IPS-18c (cell line): ENCODE results near the gene ELMO1.

ENCODE experiments used
- H3K4me3 ChIP-seq: 2 replicates; pipeline ENCODE4 v1.7.0; 2013; ENCODE audit warnings: low read depth, mild to moderate bottlenecking, low read length, moderate library complexity; ENCODE audit not compliant: insufficient read depth
- H3K9me3 ChIP-seq: one replicate; pipeline ENCODE4 v1.6.1; 2013; ENCODE audit warnings: mild to moderate bottlenecking, low read length, moderate library complexity; ENCODE audit not compliant: control insufficient read depth, insufficient read depth

Gene ELMO1

DNA sequence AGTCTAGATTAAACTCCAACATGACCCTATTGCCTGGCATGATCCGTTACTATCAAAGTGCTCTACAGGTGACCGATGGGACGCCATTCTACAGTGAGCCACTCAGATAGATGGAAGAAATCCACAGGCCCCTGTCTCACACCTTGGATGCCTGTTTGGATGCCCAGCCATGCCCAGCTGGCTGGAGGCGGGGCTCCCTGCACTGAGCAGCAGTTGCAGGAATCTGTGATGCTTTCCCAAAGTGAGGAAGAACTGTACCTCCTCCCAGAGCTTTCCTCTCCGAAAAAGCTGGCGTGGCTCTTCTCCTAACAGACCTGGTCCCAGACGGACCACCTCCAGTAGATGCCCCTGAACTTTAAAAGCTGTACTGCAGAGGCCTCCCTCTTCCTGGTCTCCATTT is 253.3 kb downstream of the ELMO1 start:
- Histone ChIP-seq H3K4me3 (no peak overlapping the region), H3K9me3 (no peaks in the 10 kb centered on the region)

DNA sequence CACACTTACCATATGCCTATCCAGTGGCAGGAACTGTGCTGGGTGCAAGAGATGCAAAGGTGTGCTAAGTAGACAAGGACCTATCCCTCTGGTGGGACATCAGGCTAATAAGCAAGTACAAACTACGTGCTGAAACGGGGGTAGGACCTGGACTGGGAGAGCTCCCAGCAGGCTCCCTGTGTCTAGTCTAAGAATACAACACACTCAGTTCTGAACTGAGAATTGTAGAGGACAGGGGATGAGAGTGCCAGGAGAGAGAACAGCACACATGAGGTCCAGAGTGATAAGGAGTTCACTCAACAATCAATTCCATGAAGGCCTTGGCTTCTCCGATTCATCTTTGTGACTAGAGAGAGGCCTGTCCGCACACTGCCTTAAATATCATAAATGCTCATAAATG is 253.7 kb downstream of the ELMO1 start:
- Histone ChIP-seq H3K4me3 (no peak overlapping the region), H3K9me3 (no peaks in the 10 kb centered on the region)

DNA sequence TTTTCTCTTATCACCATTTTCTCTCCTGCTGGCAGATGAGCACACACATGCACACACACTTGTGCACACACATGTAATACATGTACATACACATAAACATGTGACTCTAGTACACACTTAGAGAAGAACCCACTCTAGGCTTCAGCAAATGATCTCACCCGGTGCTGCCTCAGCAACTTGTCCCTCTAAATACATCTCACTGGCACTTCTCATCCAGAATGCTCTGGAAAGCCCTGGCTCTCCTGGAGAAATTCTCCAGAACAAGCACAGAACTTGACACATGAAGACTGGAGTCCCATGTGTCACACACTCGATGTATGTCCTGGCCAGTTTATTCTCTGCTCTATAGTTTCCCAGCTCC is 254.9 kb downstream of the ELMO1 start:
- no peaks in the 10 kb centered on the region for H3K9me3 ChIP-seq
- no peak overlapping the region for H3K4me3 ChIP-seq

DNA sequence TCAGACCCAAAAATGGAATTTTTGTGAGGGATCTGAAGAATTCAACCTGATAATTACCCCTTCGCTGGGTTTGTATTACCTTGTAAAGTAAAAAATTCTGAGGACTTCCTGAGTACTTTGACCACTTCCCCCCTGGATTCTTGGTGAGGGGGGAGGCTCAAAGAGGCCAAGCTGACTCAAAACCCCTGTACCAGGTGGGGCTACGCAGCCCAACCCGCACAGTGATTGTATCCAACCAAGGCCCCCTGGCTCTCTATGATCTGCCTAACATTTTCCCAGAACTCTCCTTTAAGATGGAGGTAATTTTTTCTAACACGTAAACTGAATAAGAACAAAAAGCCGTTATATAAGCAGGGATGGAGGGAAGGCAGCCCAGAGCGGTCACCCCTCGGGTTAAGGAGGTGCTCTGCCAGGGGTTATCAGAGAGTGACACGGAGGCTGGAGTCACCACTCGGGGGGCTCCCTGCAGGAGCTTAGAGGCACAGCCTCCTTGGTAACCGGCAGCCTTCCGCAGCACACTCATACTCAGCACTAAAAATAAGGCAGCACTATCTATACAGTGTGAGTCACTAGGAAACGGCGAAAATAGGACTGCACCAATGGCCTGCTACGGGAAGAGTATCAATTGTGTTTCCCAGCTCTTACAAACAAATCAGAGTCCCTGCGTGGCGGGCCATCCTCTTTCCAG is 255.4 kb downstream of the ELMO1 start:
- Histone ChIP-seq H3K4me3 (no peak overlapping the region), H3K9me3 (no peaks in the 10 kb centered on the region)

DNA sequence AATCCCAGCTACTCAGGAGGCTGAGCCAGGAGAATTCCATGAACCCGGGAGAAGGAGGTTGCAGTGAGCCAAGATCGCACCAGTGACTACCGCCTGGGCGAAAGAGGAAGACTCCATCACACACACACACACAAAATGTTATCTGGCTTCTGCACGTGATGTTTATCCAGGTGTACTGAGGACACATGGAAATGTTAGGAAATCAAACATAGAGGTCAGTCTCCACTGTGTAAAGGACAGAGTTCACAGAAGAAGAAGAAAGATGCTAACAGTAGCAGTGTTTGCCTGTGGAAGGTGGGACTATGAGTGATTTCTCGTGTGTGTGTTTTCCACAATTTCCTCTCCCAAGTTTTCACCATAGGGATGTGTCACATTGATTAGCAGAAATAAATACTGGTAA is 256.9 kb downstream of the ELMO1 start:
- Histone ChIP-seq H3K9me3 (no peaks in the 10 kb centered on the region), H3K4me3 (no peak overlapping the region)

DNA sequence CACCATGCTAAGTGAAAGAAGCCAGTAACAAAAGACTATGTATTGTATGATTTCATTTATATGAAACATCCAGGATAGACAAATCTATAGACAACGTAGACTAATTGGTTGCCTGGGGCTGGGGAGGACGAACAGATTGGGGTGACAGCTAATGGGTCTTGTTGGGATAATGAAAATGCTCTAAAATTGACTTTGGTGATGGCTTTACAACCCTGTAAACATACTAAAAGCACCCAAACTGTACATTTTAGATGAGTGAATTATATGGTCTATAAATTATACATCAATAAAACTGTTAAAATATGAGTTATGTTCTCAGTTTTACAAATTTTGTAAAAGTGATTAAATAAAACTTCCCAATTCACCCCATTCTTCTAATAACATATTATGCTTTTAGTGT is 261.5 kb downstream of the ELMO1 start:
- Histone ChIP-seq H3K9me3 (no peaks in the 10 kb centered on the region), H3K4me3 (no peak overlapping the region)

DNA sequence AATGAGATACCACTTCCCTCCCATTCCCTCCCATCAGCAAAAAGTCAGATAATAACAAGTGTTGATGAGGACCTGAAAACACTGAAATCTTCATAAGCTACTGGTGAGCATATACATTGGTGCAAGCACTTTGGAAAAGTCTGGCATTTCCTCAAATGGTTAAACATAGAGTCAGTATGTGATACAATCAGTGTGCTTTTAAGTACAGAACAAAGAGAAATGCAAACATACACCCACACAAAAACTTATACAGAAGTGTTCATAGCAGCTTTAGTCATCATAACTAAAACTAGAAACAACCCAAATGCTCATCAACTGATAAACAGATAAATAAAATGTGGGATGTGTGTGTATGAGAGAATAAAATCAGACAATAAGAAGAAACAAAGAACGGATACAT is 261.9 kb downstream of the ELMO1 start:
- Histone ChIP-seq H3K9me3 (no peaks in the 10 kb centered on the region), H3K4me3 (no peak overlapping the region)

DNA sequence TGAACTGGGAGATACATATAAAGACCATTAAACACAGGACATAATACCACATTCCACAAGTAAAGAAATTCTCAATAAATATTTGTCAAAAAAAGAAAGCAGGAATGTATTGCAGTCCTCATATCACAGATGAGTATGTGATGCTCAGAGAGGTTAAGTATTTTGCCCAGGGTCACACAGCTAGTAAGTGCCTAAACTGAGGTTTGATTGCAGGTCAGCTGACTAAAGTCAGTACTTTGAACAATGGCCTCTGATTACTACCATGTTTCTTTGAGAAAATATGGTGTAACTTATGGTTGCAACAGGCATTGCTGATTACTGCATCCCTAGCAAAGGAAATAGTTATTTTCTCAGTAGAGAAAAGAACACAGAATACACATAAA is 267.1 kb downstream of the ELMO1 start:
- H3K9me3 ChIP-seq, result no peaks in the 10 kb centered on the region
- no peak overlapping the region for H3K4me3 ChIP-seq

DNA sequence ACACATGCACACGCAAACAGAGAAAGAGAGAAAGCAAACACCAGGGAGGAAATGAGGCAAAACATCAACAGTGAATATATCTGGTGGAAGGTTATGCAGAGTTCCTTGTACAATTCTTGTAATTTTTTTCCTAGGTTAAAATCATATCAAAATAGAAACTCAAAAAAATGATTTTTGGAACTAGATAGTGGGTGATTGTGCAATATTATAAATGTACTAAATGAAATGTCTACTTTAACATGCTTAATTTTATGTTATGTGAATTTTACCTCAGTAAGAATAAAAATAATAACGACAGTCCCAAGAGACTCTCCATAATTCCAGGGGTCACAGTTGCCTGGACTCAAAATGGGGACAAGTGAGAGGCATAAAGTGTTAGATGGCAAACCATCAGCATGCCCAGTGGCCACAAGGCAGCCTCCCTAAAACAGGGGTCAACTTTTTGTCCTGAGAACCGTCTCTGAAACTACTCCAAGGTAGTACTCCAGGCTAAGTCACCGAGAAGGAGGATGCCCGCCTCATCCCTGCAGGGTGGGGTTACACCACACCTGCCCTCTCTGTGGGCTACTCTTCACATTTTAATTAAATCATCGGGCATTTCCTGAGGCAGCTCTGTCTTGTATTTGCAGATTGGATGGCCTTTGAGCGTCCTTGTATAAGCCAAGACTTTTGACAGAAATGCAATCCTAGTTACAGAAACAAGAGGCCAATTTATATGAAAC is 267.7 kb downstream of the ELMO1 start:
- H3K4me3 ChIP-seq, result no peak overlapping the region
- no peaks in the 10 kb centered on the region for H3K9me3 ChIP-seq

DNA sequence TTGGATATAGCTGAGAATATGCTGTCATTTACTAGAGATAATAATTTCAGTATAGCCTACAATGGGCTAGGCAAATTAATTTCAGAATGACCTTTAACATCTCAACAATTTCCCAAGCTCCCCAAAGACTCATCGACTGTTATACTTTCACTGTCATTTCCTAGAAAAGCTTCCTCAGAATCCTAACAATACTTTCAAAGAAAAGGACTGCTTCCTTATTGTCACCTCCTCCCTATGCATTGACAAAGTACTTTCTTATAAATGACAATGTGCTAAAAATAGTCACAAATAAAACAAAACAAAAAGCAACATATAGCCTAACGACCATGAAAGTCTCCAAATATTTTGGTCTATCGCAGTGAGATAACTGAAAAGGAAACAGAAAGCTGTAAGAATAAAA is 272.6 kb downstream of the ELMO1 start:
- no peak overlapping the region for H3K4me3 ChIP-seq
- H3K9me3 ChIP-seq, result no peaks in the 10 kb centered on the region

DNA sequence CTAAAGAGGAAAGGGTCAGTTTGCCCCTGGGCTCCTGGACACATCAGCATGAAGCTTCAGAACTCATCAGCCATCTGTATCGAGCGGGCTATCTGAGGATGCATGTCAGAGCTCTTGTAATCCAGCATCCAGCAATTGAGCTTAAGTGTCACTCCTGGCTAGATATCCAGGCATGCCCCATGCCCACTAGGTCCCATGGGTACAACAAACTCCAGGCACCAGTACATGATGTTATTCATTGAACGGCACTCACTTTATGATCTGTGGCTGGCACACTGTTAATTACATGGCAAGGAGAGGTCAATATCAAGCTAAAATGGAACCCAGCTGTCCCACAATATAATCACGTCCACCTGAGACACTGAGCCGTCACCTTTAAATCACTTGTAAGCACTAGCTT is 274.2 kb downstream of the ELMO1 start:
- Histone ChIP-seq H3K4me3 (no peak overlapping the region), H3K9me3 (peaks cover 6% of the 10 kb centered on the region)

DNA sequence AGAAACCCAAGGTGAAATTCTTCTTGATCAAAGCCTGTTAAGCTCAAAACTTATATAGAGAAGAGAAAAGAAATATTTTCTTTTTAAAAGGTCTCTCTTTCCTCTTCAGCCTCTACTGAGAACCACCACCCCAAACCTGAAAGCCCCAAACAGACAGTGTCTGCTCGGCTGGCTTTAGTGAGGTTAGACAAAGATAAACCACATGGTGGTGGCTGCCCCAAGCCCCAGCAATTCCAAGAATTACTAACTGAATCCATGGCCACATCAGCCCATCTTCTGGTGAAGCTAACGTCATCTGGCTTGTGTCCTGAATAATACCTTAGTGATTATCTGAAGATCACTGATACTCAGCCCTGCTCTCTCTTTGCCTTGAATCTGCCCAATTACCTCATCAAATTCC is 275.0 kb downstream of the ELMO1 start:
- peaks cover 7% of the 10 kb centered on the region for H3K9me3 ChIP-seq
- no peak overlapping the region for H3K4me3 ChIP-seq

DNA sequence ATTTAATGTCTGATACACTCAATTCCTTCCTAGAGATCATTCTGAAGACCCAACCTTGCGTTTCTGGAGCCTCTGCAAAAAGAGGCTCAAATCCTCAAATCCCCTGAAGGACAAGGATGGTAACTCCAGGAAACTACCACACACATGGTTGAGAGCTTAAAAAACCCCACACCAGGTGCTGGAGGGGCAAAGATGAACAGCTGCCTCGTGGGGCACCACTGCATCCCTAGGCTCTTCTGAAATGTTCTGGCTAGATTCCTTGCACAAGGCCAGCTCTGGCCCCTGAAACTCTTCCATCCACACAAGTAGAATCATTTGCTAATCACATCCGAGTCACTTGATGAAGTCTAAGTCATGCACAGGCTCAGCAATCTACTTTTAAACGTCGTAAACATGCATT is 286.6 kb downstream of the ELMO1 start:
- H3K4me3 ChIP-seq, result no peak overlapping the region
- no peaks in the 10 kb centered on the region for H3K9me3 ChIP-seq

DNA sequence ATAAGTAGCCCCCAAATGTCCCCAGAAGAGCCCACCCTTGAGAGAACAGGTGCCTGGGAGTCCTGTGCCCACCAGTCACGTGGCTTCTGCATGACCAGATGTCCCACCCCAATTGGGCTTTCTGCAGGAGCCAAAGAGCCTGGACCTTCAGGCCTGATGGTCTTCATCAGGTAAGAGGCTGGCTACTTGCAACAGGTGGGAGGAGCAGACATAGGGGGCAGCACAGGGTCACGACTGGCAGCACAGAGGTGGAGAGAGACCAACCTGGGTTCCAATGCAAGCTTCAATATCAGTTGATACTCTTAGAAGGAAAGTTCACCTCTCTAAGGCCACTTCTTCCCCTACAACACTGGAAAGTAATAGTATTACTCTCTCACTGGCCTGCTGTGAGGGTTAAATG is 288.0 kb downstream of the ELMO1 start:
- Histone ChIP-seq H3K9me3 (no peaks in the 10 kb centered on the region), H3K4me3 (no peak overlapping the region)

DNA sequence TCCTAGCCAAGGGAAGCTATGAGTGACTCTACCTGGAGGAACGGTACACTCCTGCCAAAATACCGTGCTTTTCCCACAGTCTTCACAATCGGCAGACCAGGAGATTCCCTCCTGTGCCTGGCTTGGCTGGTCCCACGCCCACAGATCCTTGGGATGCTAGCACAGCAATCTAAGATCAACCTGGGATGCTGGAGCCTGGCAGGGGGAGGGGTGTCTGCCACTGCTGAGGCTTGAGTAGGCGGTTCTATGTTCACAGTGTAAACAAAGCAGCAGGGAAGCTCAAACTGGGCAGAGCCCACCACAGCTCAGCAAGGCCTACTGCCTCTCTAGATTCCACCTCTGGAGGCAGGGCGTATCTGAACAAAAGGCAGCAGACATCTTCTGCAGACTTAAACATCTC is 295.3 kb downstream of the ELMO1 start:
- Histone ChIP-seq H3K4me3 (no peak overlapping the region), H3K9me3 (no peaks in the 10 kb centered on the region)

DNA sequence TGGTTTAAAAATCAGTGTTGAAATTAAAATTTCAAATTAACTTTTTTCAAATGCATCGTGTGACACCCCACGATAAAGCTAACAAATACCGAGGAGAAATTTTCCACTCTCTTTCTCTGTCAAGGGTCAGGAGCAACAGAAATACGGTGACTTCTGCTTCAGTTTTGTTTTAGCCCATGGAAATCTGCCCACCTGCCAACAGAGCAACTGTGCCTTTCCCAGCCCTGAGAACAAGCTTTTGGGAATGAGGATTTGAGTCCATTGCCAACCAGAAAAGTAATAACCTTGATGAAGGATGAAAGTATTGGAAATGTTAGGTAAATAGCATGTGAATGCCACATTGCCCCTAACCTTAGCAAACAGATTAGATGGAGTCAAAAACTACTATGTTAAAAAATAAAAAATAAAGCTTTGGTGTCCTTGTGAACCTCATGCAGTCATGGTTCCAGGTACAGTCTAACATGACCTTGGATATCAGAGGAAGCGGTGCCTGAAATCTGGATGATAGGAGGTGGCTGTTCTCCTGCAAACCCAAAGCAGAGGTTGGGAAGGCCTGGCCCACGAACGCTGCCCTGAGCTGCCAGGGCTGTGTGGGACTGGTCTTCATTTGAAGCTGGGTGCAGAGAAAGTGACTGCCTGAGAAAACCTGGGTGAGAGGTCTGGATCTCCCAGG is 296.8 kb downstream of the ELMO1 start:
- no peaks in the 10 kb centered on the region for H3K9me3 ChIP-seq
- no peak overlapping the region for H3K4me3 ChIP-seq

DNA sequence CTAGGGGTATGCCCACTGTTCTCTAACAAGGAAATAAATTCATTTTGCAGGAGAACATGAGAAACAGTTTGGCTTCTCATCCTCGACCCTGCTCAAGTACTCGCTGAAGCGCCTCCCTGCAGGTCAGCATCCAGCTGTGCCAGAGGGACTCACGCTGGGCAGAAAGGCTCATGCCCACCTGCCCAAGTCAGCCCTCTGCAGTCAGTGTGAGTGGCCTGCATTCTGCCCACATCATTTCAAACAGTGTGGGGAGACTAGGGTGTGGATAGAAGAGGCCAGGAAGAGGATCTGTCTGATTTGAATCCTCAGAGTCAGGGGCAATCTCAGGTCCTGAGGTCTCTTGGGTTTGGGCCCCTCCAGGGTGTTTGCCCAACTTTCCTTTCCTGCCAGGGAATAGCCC is 297.8 kb downstream of the ELMO1 start:
- H3K4me3 ChIP-seq, result no peak overlapping the region
- no peaks in the 10 kb centered on the region for H3K9me3 ChIP-seq

DNA sequence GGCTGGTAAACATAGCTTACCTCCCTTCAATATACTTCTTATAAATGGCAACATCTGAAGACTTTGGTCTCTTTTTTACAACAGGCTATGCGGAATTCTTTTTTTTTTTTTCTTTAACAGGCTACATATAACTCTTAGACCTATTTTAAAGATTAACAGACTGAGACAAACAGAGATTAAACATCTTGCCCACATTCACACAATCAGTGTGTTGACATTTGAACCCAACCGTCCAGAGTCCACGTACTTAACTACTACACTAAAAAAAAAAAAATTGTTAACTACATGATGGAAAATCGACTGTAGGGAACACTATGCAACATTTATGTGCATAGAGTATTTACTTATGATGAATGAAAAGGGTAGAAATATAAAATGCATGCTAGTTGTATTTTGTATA is 298.5 kb downstream of the ELMO1 start:
- H3K4me3 ChIP-seq, result no peak overlapping the region
- H3K9me3 ChIP-seq, result no peaks in the 10 kb centered on the region
